ENCODE results near the gene MTMR3. TPM values are rescaled to one million over a fixed set of nuclear protein-coding genes. Genes with fewer than 3 reads are reported as not detected.

The MTMR3 gene
- total and polyA plus RNA-seq, 2 donors (not counting 1 experiment from before 2014, with no cell fraction given): 31.7 to 67.8 TPM

DNA sequence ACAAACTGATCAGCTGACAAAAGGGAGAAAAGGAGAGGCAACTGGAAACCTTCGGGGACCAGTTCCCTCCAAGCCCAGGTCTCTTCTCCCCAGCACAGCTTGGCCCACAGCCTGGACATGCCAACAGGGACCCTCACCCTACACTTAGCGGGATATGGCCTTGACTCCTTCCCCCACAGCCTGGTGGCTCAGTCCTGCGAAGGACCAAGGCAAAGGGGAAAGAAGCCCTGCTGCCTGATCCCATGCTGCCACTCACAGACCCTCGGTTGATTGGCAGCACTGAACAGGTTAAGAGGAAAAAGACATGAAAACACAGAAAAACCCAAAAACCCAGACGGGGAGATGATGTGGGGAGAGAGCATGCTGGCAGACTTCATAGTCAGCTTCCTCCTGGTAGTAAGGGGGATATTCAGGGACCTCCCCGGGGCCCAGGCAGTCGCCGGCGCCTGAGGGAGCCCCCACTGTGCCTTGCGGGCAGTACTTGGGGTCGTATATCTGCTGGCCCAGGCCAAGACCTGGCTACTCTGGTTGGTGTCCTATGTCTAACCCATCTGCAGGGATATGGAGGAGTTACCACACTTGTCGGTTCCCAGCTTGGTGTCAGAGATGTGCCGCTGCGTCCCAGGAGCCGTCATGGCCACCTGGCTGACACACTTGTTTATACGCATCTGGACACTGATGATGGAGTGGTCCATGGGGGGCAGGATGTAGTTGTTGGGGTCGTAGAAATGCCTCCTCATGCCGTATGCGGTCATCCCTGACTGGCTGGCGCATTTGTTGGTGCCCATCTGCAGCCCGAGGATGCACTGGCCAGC lies 163.1 kb downstream of the MTMR3 start:
- Mint-ChIP-seq H3K9me3 (ENCODE audit: insufficient read depth) (no peaks in the 10 kb centered on the region), H3K27ac (no peak overlapping the region), H3K27me3 (no peaks in the 10 kb centered on the region), H3K4me3 (no peak overlapping the region), H3K4me1 (peaks cover 4% of the 10 kb centered on the region)
- Histone ChIP-seq H4K20me1 (ENCODE audit: control insufficient read depth, insufficient read depth, low read length, poor library complexity, severe bottlenecking) (no peaks in the 10 kb centered on the region), H3K27ac (ENCODE audit: low read length in 2 of 2) (no peak overlapping the region), H3K9ac (ENCODE audit: low read length) (no peak overlapping the region), H3K79me2 (ENCODE audit: control insufficient read depth, insufficient read depth, low read length) (no peaks in the 10 kb centered on the region), H3K9me3 (ENCODE audit: control extremely low read depth in 1 of 3, control insufficient read depth in 2 of 3, insufficient read depth in 1 of 3, low read length in 2 of 3) (peaks cover 0 to 5% (median 0%) of the 10 kb centered on the region in 3 donors), H3K4me2 (replicated peaks; ENCODE audit: low read depth, low read length, poor library complexity, severe bottlenecking) (no peak overlapping the region), H2AFZ (ENCODE audit: insufficient read depth, low read depth, low read length, poor library complexity, severe bottlenecking) (no peak overlapping the region), H3K36me3 (replicated peaks in 1 of 2; ENCODE audit: control extremely low read depth in 1 of 2, control insufficient read depth in 1 of 2, extremely low read depth in 1 of 2, insufficient read depth in 2 of 2, low read length in 1 of 2) (no peaks in the 10 kb centered on the region), H3K27me3 (replicated peaks in 1 of 4; ENCODE audit: control extremely low read depth in 1 of 4, control insufficient read depth in 3 of 4, insufficient read depth in 4 of 4, low read length in 3 of 4) (no peaks in the 10 kb centered on the region), H3K4me1 (ENCODE audit: control insufficient read depth in 2 of 2, insufficient read depth in 2 of 2, low read length in 2 of 2) (peaks cover 0 to 9% of the 10 kb centered on the region in 2 donors), H3K4me3 (ENCODE audit: control extremely low read depth in 1 of 5, extremely low read depth in 1 of 5, insufficient read depth in 1 of 5, low read depth in 2 of 5, low read length in 4 of 5) (no peak overlapping the region)
- CTCF ChIA-PET: interaction anchor here (1.3 kb wide), 1 partner anchor 41 kb away, joined by 3 read pairs; no protein-coding TSS in a partner anchor
- 98% methylated on average over 19 of the region's 21 CpGs for WGBS (ENCODE audit: insufficient coverage)
- intact Hi-C loops (cut with micrococcal nuclease): no loop called here
- POLR2A ChIA-PET: no interaction called here
- TF ChIP-seq, protein P1, sequence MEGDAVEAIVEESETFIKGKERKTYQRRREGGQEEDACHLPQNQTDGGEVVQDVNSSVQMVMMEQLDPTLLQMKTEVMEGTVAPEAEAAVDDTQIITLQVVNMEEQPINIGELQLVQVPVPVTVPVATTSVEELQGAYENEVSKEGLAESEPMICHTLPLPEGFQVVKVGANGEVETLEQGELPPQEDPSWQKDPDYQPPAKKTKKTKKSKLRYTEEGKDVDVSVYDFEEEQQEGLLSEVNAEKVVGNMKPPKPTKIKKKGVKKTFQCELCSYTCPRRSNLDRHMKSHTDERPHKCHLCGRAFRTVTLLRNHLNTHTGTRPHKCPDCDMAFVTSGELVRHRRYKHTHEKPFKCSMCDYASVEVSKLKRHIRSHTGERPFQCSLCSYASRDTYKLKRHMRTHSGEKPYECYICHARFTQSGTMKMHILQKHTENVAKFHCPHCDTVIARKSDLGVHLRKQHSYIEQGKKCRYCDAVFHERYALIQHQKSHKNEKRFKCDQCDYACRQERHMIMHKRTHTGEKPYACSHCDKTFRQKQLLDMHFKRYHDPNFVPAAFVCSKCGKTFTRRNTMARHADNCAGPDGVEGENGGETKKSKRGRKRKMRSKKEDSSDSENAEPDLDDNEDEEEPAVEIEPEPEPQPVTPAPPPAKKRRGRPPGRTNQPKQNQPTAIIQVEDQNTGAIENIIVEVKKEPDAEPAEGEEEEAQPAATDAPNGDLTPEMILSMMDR (IDR thresholded peaks at IDR 0.05): no peak
- TF ChIP-seq EZH2 (IDR thresholded peaks at IDR 0.05; ENCODE audit: borderline replicate concordance, insufficient read depth, low read depth, low read length, poor library complexity, severe bottlenecking): no peak
- DNase-seq (no peak), ATAC-seq (ENCODE audit: low read depth) (no peak)

DNA sequence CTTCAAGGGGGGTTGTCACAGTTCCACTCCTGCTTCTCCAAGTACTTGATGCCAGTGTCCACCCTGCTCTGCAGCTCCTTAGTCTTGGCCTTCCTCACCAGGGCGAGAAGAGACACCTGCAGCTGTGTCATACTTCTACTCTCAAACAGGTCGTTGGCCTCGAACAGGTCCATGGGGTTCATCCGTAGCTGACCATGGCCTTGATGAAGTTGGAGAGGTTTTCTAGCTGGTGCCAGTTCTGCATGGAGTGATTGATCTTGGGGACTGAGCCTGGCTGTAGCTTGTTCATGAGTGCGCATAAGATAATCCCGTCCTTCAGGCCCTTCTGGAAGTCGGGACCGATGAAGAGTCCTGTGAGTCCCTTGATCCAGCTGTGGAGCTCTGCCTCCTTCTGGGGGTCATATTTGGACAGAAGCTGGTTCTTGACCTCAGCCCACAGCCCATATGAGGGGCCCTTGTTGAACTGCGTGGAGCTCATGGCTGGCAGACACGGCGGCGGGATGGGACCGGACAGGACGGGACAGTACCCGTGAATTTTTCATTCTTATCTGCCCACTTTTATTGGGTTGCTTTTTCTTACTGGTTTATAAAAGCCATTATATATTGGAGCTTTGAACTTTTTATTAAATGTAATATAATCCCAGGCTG lies 163.9 kb downstream of the MTMR3 start:
- Mint-ChIP-seq H3K9me3 (ENCODE audit: insufficient read depth) (no peaks in the 10 kb centered on the region), H3K27ac (no peak overlapping the region), H3K27me3 (no peaks in the 10 kb centered on the region), H3K4me3 (no peak overlapping the region), H3K4me1 (peaks cover 4% of the 10 kb centered on the region)
- peaks cover 0 to 5% (median 0%) of the 10 kb centered on the region in 3 donors for H3K9me3 ChIP-seq (ENCODE audit: control extremely low read depth in 1 of 3, control insufficient read depth in 2 of 3, insufficient read depth in 1 of 3, low read length in 2 of 3)
- intact Hi-C loops (cut with micrococcal nuclease): no loop called here
- H4K20me1 ChIP-seq (ENCODE audit: control insufficient read depth, insufficient read depth, low read length, poor library complexity, severe bottlenecking): no peaks in the 10 kb centered on the region
- H3K27me3 ChIP-seq (replicated peaks in 1 of 4; ENCODE audit: control extremely low read depth in 1 of 4, control insufficient read depth in 3 of 4, insufficient read depth in 4 of 4, low read length in 3 of 4): no peaks in the 10 kb centered on the region
- DNase-seq: no peak
- TF ChIP-seq EZH2 (IDR thresholded peaks at IDR 0.05; ENCODE audit: borderline replicate concordance, insufficient read depth, low read depth, low read length, poor library complexity, severe bottlenecking): no peak
- TF ChIP-seq, protein P1 (IDR thresholded peaks at IDR 0.05): no peak
- no peak overlapping the region for H3K27ac ChIP-seq (ENCODE audit: low read length in 2 of 2)
- H3K79me2 ChIP-seq (ENCODE audit: control insufficient read depth, insufficient read depth, low read length): no peaks in the 10 kb centered on the region
- WGBS (ENCODE audit: insufficient coverage): 94% methylated on average over 9 of the region's 15 CpGs
- H3K4me2 ChIP-seq (replicated peaks; ENCODE audit: low read depth, low read length, poor library complexity, severe bottlenecking): peak overlapping the region; percentile 20
- no peak overlapping the region for H3K9ac ChIP-seq (ENCODE audit: low read length)
- H3K4me1 ChIP-seq (ENCODE audit: control insufficient read depth in 2 of 2, insufficient read depth in 2 of 2, low read length in 2 of 2): peaks cover 0 to 9% of the 10 kb centered on the region in 2 donors
- peak overlapping the region; percentile 58 for H2AFZ ChIP-seq (ENCODE audit: insufficient read depth, low read depth, low read length, poor library complexity, severe bottlenecking)
- ChIA-PET CTCF (interaction anchor here (1.3 kb wide), 1 partner anchor 42 kb away, joined by 3 read pairs; no protein-coding TSS in a partner anchor), POLR2A (no interaction called here)
- no peak overlapping the region for H3K4me3 ChIP-seq (ENCODE audit: control extremely low read depth in 1 of 5, extremely low read depth in 1 of 5, insufficient read depth in 1 of 5, low read depth in 2 of 5, low read length in 4 of 5)
- ATAC-seq (ENCODE audit: low read depth): no peak
- no peaks in the 10 kb centered on the region for H3K36me3 ChIP-seq (replicated peaks in 1 of 2; ENCODE audit: control extremely low read depth in 1 of 2, control insufficient read depth in 1 of 2, extremely low read depth in 1 of 2, insufficient read depth in 2 of 2, low read length in 1 of 2)
